Left ventricle myocardium inferior (tissue), 1 donor: ENCODE data around the gene INCA1. TPM values are rescaled to one million over a fixed set of nuclear protein-coding genes. Genes with fewer than 3 reads are reported as not detected.

ENCODE experiments used
- DNase-seq: peaks from one replicate; pipeline ENCODE4 v3.0.0-alpha.2; 2020
- H3K27ac ChIP-seq: fragments of 200-600 bp; replicated peaks from 2 replicates; pipeline ENCODE4 v1.8.0; 2021
- H3K27me3 ChIP-seq: fragments of 200-600 bp; 2 replicates; pipeline ENCODE4 v1.8.0; 2021; ENCODE audit warnings: low read depth
- H3K36me3 ChIP-seq: fragments of 200-600 bp; 2 replicates; pipeline ENCODE4 v1.8.0; 2021
- H3K4me1 ChIP-seq: fragments of 200-600 bp; 2 replicates; pipeline ENCODE4 v1.8.0; 2021
- H3K4me3 ChIP-seq: fragments of 200-600 bp; 2 replicates; pipeline ENCODE4 v1.8.0; 2021; ENCODE audit warnings: mild to moderate bottlenecking, moderate library complexity
- H3K9me3 ChIP-seq: fragments of 200-600 bp; replicated peaks from 2 replicates; pipeline ENCODE4 v1.8.0; 2021
- intact Hi-C: fragments of 100-400 bp; cut with micrococcal nuclease; formaldehyde crosslinking; loops from one replicate; pipeline ENCODE4 v1.11.0; 2022
- total RNA-seq: library from RNA; stranded (reverse); fragmentation: NEBNext Ultra II Directional; extraction: Animal tissue kit (Norgen Biotek cat#: 25700); gene quantifications from one replicate; pipeline ENCODE4 v1.2.1, GENCODE V29; 2021
- TF ChIP-seq, protein P1 (sequence below): fragments of 200-600 bp; IDR thresholded peaks from 2 replicates; pipeline ENCODE4 v1.8.0; 2021; ENCODE audit warnings: antibody characterized with exemption, mild to moderate bottlenecking, borderline replicate concordance
- donor health status: DM: no; HTN: yes; CAD: no; lungs with severe emphysema.

The INCA1 gene
- total RNA-seq, 1 donor from 2014 or later = 3.1 TPM

GRCh38 chr17:5022171-5022711 is 24.9 kb upstream of the INCA1 start:
- TF ChIP-seq, protein P1, sequence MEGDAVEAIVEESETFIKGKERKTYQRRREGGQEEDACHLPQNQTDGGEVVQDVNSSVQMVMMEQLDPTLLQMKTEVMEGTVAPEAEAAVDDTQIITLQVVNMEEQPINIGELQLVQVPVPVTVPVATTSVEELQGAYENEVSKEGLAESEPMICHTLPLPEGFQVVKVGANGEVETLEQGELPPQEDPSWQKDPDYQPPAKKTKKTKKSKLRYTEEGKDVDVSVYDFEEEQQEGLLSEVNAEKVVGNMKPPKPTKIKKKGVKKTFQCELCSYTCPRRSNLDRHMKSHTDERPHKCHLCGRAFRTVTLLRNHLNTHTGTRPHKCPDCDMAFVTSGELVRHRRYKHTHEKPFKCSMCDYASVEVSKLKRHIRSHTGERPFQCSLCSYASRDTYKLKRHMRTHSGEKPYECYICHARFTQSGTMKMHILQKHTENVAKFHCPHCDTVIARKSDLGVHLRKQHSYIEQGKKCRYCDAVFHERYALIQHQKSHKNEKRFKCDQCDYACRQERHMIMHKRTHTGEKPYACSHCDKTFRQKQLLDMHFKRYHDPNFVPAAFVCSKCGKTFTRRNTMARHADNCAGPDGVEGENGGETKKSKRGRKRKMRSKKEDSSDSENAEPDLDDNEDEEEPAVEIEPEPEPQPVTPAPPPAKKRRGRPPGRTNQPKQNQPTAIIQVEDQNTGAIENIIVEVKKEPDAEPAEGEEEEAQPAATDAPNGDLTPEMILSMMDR = no peak
- Histone ChIP-seq H3K9me3 (no peaks in the 10 kb centered on the region), H3K27ac (no peak overlapping the region), H3K4me3 (no peak overlapping the region), H3K36me3 (peaks cover 73% of the 10 kb centered on the region), H3K4me1 (peaks cover 9% of the 10 kb centered on the region), H3K27me3 (no peaks in the 10 kb centered on the region)
- intact Hi-C loops = no loop called here
- no peak for DNase-seq

DNA sequence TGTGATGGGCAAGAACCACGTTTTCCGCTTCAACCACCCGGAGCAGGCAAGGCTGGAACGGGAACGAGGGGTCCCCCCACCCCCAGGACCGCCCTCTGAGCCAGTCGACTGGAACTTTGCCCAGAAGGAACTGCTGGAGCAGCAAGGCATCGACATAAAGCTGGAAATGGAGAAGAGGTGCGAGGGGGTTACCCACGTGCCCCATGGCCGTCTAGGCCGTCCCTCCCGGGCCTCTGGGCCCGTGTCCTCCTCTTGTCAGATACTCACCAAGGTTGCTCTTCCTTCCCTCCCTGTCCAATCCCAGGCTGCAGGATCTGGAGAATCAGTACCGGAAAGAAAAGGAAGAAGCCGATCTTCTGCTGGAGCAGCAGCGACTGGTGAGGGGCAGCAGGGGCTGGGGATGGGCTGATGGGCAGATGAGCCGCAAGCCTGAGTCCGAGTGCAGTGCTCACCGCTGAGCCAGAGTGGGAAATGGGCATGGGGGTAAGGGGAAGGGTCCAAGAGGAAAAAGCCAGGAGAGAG is 23.2 kb upstream of the INCA1 start:
- H3K36me3 ChIP-seq = peaks cover 90% of the 10 kb centered on the region
- no peaks in the 10 kb centered on the region for H3K9me3 ChIP-seq
- peaks cover 6% of the 10 kb centered on the region for H3K4me1 ChIP-seq
- no peak for DNase-seq
- no peak overlapping the region for H3K4me3 ChIP-seq
- H3K27ac ChIP-seq = no peak overlapping the region
- intact Hi-C loops = no loop called here
- TF ChIP-seq, protein P1 = no peak
- no peaks in the 10 kb centered on the region for H3K27me3 ChIP-seq

DNA sequence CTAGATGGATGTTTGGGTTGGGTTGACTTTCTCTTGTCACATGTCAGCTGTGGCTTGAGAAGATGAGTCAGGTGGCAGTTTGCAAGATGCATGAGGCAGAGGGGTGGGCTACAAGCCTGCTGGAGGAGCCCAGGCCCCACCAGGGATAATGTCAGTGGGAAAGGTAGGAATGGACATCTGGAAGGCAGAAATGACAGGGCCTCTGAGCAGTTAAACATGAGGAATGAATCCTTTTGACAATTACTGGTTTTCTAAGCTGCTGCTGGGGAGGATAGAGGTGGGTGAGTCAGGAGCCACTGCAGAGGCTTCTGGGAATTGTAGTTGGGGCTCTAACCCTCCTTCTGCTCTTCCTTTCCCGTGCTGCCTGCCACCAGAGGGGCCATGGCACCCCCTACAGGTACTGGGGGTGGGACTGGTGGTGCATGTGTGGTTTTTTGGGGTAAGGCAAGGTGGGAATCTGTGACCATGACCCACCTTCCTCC is 22.2 kb upstream of the INCA1 start:
- DNase-seq = no peak
- TF ChIP-seq, protein P1 = no peak
- peaks cover 97% of the 10 kb centered on the region for H3K36me3 ChIP-seq
- no peaks in the 10 kb centered on the region for H3K9me3 ChIP-seq
- no peak overlapping the region for H3K27ac ChIP-seq
- intact Hi-C loops = no loop called here
- no peak overlapping the region for H3K4me3 ChIP-seq
- H3K4me1 ChIP-seq = peaks cover 6% of the 10 kb centered on the region
- H3K27me3 ChIP-seq = no peaks in the 10 kb centered on the region

DNA sequence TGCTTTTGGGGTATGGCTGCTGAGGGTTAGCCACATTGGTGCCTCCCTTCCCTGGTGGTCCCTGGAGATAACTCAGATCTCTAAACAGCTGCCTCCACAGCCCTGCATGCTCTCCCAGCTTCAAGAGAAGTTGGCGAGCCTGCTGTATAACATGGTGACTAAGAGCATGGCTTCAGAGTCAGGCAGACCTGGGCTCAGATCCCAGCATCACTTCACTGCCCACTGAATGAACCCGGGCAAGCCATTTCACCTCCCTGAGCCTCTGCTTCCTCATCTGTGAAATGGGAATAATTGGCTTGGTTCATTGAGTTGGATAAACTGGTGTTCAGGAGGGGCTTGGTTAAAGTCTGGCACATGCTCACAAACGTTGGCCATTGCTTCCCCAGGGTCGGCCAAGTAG is 17.0 kb upstream of the INCA1 start:
- Histone ChIP-seq H3K36me3 (peaks cover 98% of the 10 kb centered on the region), H3K9me3 (no peaks in the 10 kb centered on the region), H3K4me1 (no peaks in the 10 kb centered on the region), H3K4me3 (no peak overlapping the region), H3K27ac (no peak overlapping the region), H3K27me3 (no peaks in the 10 kb centered on the region)
- intact Hi-C loops = no loop called here
- DNase-seq = no peak
- TF ChIP-seq, protein P1 = no peak

DNA sequence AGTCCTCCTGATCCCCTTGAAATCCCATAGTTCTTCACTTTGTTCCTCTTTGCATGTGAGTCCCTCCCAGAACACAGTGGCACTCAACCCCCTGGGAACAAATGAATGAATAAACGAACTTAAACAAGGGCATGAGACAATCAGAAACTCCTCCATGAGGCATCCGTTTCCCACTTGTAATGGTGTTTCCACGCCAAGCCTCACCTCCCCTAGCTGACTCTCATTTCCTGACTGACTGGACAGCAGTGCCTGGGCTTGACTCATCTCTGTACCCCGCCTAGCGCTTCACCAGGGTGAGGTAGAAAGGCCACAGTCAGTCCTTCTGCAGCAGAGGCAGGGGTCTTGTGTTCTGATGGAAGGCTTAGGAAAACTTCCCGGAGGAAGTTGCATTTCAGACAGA is 14.6 kb upstream of the INCA1 start:
- Histone ChIP-seq H3K4me1 (no peaks in the 10 kb centered on the region), H3K27ac (no peak overlapping the region), H3K36me3 (peaks cover 98% of the 10 kb centered on the region), H3K4me3 (no peak overlapping the region), H3K9me3 (no peaks in the 10 kb centered on the region), H3K27me3 (no peaks in the 10 kb centered on the region)
- TF ChIP-seq, protein P1 = no peak
- intact Hi-C loops = no loop called here
- no peak for DNase-seq
